GM21526 (cell line): Measurements from ENCODE around the gene ARAP2.

Experiments used
- ATAC-seq: cut with Tn5 transposase; IDR thresholded peaks from one replicate; pipeline ENCODE4 v1.9.1; 2021; ENCODE audit warnings: moderate library complexity; ENCODE audit not compliant: unreplicated experiment, low FRiP score

Gene ARAP2

GRCh38 chr4:36054694-36055422 is 189.5 kb downstream of the ARAP2 start:
- ATAC-seq = no peak

GRCh38 chr4:36053930-36054329 is 190.4 kb downstream of the ARAP2 start:
- ATAC-seq = no peak

- ATAC-seq = no peak
Observed at GRCh38 chr4:36051634-36052033, 192.7 kb downstream of the ARAP2 start.

DNA sequence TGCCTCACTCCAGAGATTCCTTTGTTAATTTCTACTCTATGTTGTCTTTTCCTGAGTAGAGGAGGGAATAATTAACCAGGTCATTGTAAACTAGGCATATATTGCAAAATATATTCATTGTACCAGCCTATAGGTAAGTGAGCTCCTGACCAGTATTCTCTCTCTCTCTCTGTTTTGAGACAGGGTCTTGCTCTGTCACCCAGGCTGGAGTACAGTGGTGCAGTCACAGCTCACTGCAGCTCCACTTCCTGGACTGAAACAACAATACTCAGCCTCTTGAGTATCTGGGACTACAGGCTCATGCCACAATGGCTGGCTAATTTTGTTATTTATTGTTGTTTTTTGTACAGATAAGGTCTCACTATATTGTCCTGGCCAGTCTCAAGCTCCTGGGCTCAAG is 198.3 kb downstream of the ARAP2 start:
- no peak for ATAC-seq

DNA sequence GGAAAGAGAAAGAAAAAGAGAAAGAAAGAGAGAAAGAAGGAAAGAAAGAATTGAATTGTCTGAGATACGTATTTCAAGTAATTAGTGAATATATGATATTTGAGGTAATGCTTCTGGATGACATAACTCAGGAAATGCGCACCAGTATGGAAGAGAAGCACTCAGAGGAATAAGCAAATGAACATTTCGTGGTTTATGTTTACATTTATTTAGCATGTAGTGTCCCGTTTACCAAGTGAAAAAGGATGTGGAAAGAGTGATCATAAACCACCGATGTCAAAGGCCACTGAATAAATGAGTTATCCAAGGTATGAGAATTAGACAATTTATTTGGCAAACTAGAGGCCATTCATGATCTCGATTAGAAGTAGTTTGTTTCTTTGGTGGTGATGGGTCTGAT is 200.4 kb downstream of the ARAP2 start:
- no peak for ATAC-seq

DNA sequence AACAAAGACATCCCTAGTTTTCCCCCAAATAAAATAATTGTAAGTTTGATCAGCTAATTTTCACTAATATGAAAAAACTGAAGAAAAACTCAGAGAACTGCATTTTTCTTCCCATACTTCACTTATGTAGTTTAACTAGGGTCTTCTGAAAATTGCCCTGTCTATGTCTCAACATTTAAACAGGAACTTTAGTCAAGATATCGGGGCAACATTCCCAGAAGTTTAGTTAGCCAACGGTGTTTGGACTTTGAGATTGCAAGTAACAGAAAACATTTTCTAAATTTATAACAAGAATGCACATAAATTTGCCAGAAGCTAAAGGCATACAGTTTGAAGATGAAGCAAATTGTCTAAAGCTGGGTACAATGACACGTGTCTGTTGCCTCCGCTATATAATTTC is 201.1 kb downstream of the ARAP2 start:
- no peak for ATAC-seq

DNA sequence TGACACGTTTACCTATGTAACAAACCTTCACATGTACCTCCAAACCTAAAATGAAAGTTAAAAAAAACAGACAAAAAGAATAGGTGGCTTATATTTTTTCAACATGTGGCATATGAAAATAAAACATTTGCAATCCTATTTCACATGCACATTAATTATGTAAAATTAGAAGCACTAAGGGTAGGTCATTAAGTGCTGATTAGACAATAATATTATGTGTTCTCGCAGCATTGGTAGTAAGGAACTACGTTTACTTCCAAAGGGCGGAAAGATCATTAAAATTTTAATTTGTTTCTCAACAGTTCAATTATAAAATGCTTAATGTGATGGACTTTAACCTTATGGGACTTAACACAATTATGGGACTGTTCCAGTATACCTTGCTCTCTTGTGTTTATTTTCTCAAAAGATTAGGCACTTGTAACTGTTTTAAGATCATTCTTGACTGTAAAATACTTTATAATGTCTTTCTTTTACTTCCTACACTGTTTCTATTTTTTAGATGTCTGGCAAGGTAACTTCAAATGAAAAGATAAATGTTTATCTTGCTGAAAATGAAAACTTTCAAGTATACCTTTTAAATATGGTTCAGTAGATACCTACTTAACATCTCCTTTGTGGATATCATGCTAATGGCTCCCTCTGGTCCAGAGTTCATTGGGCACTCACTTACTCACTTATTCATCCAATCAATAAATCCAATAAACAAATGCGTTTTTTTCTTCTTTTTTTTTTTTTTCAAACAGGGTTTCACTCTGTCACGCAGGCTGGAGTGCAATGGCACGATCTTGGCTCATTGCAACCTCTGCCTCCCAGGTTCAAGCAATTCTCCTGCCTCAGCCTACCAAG is 202.0 kb downstream of the ARAP2 start:
- ATAC-seq = no peak

DNA sequence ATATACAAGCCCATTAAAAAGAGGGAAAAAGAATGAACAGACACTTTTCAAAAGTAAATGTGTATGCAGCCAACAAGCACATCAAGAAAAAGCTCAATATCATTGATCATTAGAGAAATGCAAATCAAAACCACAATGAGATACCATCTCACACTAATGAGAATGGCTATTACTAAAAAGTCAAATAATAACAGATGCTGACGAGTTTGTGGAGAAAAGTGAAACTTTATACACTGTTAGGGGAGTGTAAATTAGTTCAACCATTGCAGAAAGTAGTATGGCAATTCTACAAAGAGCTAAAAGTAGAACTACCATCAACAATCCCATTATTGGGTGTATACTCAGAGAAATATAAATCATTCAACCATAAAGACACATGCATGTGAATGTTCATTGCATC is 203.0 kb downstream of the ARAP2 start:
- ATAC-seq = no peak

GRCh38 chr4:36039026-36039425 is 205.3 kb downstream of the ARAP2 start:
- ATAC-seq = no peak

GRCh38 chr4:36038491-36038890 is 205.8 kb downstream of the ARAP2 start:
- ATAC-seq = no peak

GRCh38 chr4:36037127-36037526 is 207.2 kb downstream of the ARAP2 start:
- no peak for ATAC-seq

DNA sequence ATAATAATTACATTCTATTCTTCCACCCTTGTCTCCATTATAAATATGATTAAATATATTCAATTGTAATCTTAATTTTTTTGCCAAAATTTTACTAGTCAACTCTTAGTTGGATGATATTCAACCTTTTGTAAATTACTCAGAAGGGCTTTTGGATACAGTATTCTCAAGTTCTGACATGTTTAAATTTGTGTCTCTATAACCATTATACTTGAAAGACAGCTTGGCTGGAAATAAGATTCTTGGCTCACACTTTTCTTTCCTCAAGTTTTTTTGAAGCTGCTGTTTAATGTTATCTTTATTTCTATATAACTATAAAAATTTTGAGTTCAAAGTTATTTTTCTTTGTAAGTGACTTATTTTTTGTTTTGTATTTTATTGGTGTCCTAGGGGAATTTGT is 214.4 kb downstream of the ARAP2 start:
- no peak for ATAC-seq

DNA sequence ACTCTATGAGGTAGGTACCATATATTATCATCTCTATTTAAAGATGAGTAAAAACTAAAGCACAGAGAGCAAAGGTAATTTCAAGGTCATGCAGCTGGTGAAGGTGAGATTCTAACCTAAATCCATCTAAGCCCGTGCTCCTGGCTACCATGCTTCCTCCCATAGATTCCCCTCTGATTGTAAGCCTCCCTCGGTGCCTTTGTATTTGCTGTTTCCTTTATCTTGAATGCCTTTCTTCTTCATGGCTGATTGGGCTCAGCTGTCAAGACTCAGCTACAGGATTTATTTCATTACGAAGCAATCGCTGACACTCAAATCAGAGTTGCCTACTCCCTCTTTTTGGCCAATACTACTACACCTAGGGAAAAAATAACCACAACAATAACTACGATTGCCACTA is 217.1 kb downstream of the ARAP2 start:
- no peak for ATAC-seq

DNA sequence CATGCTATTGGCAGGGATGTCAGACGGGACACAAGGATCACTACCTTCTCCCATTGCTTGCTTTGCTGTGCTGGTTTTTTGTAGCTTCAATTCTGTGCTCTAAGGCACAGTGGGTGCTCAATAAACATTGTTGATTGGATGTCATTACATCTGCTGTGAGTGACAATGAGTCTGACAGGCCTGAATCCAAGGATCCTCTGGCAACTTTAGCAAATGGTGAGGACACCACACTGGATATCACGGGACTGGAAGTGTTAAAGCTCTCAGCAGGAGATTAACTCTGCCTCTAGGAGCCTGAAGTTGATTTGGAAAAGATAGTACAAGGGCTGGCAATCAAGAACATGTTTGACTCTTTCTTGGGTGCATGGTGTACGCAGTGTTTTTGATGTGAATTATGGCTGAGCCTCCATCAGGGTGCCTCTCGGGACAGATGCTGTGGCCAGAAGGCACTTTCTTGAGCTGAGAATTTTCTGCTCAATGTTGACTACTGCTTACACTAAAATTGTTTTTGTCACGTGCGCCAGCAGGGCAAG is 217.9 kb downstream of the ARAP2 start:
- ATAC-seq = no peak

DNA sequence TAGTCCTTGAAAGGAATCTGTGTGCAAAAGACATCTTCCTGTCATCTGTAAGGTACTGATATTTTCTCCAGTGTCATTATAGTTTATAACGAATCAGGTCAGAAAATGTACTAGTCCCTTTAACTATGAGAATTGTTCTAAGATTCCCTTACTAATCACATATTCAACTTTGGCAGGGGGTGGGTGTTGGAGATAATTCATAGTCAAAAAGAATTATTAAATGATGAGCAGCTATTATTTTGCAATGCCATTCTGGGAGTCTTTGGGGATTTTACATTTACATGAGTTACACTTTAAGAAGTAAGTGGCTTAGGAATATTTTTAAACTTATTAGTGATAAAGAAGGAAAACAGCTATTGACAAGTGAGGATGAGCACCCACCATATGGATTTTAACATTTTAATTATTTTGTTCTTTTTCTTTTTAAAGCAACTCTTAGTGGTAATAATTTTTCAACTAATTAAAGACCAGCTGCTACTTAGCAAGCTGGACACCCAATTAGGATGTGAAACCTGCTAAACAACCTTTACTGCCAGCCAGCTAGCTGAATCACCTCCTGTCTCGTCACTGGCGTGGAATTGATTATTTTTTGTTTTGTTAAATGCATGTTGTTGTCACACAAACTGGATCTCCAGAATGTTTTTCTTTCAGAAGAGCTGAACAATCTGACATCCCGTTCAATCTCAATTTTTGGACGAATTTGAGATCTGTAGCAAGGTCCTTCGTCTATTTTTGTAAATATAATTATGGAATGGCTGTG is 219.2 kb downstream of the ARAP2 start:
- ATAC-seq = no peak

DNA sequence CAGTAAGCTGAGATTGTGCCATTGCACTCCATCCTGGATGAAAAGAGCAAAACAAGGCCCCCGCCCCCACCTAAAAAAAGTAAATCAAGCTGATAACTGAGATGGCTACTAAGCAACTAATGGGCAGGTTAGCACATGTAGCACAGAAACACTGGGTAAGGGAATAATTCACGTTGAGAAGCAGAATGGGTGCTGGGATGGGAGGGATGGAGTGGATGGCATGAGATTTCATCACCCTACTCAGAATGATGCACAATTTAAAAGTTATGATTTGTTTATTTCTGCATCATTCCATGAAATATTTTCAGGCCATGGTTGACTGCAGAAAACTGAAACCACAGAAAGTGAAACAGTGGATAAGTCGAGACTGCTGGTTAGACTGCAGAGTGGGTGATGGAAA is 224.0 kb downstream of the ARAP2 start:
- no peak for ATAC-seq
